Effector CD4-positive, alpha-beta T cell (primary cell): ENCODE measurements around the gene ADGRG2.

Experiments
- DNase-seq: peaks from one replicate; pipeline ENCODE4 v3.0.0-alpha.2; 2020

ADGRG2 gene

DNA sequence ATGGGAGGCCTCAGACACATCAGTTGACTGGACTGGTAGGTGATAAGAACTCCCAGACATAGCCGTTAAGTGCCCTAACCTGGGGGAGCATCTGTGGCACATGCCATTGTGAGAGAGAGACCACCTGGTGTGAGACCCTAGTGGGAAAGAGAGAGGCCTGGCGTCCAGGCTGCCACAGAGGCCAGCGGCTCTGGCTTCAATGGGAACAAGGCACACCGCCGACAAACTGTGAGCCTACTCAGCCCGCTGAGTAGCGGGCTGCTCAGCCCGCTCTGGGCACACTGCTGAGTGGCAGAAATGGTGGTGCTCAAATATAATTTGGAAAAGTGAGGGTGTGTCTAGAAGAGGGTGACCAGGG lies 172.3 kb downstream of the ADGRG2 start:
- no peak for DNase-seq

GRCh38 chrX:18949291-18949943 lies 172.9 kb downstream of the ADGRG2 start:
- no peak for DNase-seq

DNA sequence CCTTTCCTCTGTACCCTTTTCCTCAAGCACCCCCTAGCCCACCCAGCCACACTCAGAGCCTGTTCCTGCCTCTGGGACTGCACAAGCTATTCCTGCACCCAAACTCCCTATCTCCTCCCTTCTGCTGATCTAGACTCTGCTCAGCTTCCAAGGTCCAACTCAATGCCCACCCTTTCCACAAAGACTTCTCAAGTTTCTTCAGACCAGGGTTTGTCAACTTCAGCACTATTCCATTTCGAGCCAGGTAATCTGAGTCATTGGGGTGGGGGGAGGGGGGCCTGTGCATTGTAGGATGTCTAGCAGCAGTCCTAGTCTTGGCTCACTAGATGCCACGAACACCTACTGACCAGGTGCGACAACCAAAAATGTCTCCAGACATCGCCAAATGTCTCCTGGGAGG lies 175.7 kb downstream of the ADGRG2 start:
- DNase-seq = no peak

DNA sequence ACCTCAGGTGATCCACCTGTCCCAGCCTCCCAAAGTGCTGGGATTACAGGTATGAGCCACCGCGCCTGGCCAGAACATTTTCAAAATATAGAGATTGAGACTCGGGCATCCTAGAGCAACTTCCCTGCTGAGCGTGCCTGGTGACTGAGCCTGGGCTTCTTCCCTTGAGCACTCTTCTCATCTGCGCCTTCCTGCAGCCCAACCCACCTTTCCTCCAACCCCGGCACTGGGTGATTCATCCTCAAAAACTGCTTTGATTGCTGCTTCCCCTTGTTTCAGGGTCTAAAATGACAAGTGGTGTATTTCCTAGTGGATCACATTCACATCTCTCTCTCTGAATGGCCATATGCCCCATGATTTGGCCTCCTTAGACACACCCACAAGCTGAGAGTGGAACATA lies 176.1 kb downstream of the ADGRG2 start:
- no peak for DNase-seq

GRCh38 chrX:18945483-18945882 lies 176.8 kb downstream of the ADGRG2 start:
- no peak for DNase-seq

GRCh38 chrX:18944482-18944881 lies 177.8 kb downstream of the ADGRG2 start:
- no peak for DNase-seq

GRCh38 chrX:18941896-18942295 lies 180.4 kb downstream of the ADGRG2 start:
- no peak for DNase-seq
